Measurements from ENCODE around the gene PRCP.
"Not testable (repeated sequence)": the region's sequence is repeated elsewhere in the genome, so short reads cannot be mapped to it uniquely, and the experiment has no call there.

DNA sequence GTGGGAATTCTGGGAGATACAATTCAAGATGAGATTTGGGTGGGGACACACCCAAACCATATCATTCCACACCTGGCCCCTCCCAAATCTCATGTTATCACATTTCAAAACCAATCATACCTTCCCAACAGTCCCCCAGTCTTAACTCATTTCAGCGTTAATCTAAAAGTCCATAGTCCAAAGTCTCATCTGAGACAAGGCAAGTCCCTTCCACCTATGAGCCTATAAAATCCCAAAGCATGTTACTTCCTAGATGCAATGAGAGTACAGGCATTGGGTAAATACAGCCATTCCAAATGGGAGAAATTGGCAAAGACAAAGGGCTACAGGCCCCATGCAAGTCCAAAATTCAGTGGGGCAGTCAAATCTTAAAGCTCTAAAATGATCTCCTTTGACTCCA lies 43.2 kb upstream of the PRCP start:
- TF ChIP-seq, protein P1, sequence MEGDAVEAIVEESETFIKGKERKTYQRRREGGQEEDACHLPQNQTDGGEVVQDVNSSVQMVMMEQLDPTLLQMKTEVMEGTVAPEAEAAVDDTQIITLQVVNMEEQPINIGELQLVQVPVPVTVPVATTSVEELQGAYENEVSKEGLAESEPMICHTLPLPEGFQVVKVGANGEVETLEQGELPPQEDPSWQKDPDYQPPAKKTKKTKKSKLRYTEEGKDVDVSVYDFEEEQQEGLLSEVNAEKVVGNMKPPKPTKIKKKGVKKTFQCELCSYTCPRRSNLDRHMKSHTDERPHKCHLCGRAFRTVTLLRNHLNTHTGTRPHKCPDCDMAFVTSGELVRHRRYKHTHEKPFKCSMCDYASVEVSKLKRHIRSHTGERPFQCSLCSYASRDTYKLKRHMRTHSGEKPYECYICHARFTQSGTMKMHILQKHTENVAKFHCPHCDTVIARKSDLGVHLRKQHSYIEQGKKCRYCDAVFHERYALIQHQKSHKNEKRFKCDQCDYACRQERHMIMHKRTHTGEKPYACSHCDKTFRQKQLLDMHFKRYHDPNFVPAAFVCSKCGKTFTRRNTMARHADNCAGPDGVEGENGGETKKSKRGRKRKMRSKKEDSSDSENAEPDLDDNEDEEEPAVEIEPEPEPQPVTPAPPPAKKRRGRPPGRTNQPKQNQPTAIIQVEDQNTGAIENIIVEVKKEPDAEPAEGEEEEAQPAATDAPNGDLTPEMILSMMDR (conservative IDR thresholded peaks at IDR 0.05): not testable (repeated sequence)
- not testable (repeated sequence) for TF ChIP-seq ZFX (IDR thresholded peaks at IDR 0.05)
